ENCODE data around the gene TBC1D5.

GRCh38 chr3:17670749-17671148 is 71.7 kb downstream of the TBC1D5 start:
- no peak for TF ChIP-seq CTCF (IDR thresholded peaks at IDR 0.05; ENCODE audit: low read depth, low read length)
- TF ChIP-seq POLR2A (IDR thresholded peaks at IDR 0.05; ENCODE audit: extremely low read depth, insufficient read length): no peak

Measured in NB4 (cell line).